ENCODE results near the gene IL10RA.
"Not testable (repeated sequence)": the region's sequence is repeated elsewhere in the genome, so short reads cannot be mapped to it uniquely, and the experiment has no call there.

IL10RA gene

GRCh38 chr11:117985953-117986887, at the start of gene IL10RA:
IL10RA (plus strand) TSS chr11:117986394; CDS start chr11:117986468, 74 bp downstream.
- peak; percentile 61 to 67 for DNase-seq (ENCODE audit: low read depth in 1 of 2, low spot score in 1 of 2)

- no peak for DNase-seq (ENCODE audit: low read depth in 1 of 2, low spot score in 1 of 2)
Measured at GRCh38 chr11:117936973-117937372, 49.2 kb upstream of the IL10RA start.

- no peak for DNase-seq (ENCODE audit: low read depth in 1 of 2, low spot score in 1 of 2)
Measured at GRCh38 chr11:117940736-117941135, 45.5 kb upstream of the IL10RA start.

- DNase-seq (ENCODE audit: low read depth in 1 of 2, low spot score in 1 of 2): no peak
Measured at GRCh38 chr11:117941163-117941707, 45.0 kb upstream of the IL10RA start.

- no peak for DNase-seq (ENCODE audit: low read depth in 1 of 2, low spot score in 1 of 2)
Measured at GRCh38 chr11:117941976-117942654, 44.1 kb upstream of the IL10RA start.

- no peak for DNase-seq (ENCODE audit: low read depth in 1 of 2, low spot score in 1 of 2)
Measured at GRCh38 chr11:117944554-117944953, 41.6 kb upstream of the IL10RA start.

GRCh38 chr11:117945047-117945810, 41.0 kb upstream of the IL10RA start:
- no peak for DNase-seq (ENCODE audit: low read depth in 1 of 2, low spot score in 1 of 2)

- DNase-seq (ENCODE audit: low read depth in 1 of 2, low spot score in 1 of 2): no peak
Measured at GRCh38 chr11:117946156-117946841, 39.9 kb upstream of the IL10RA start.

- peak; percentile 73 to 78 for DNase-seq (ENCODE audit: low read depth in 1 of 2, low spot score in 1 of 2)
Measured at GRCh38 chr11:117946842-117947526, 39.2 kb upstream of the IL10RA start.

- not testable (repeated sequence) for DNase-seq (ENCODE audit: low read depth in 1 of 2, low spot score in 1 of 2)
Measured at GRCh38 chr11:117947751-117948150, 38.4 kb upstream of the IL10RA start.

- not testable (repeated sequence) for DNase-seq (ENCODE audit: low read depth in 1 of 2, low spot score in 1 of 2)
Measured at GRCh38 chr11:117948466-117948865, 37.7 kb upstream of the IL10RA start.

GRCh38 chr11:117949062-117949461, 37.1 kb upstream of the IL10RA start:
- DNase-seq (ENCODE audit: low read depth in 1 of 2, low spot score in 1 of 2): no peak

- peak in 1 of 2 donors; percentile 54 for DNase-seq (ENCODE audit: low read depth in 1 of 2, low spot score in 1 of 2)
Measured at GRCh38 chr11:117950301-117950700, 35.9 kb upstream of the IL10RA start.

- no peak for DNase-seq (ENCODE audit: low read depth in 1 of 2, low spot score in 1 of 2)
Measured at GRCh38 chr11:117950993-117951961, 34.9 kb upstream of the IL10RA start.

- no peak for DNase-seq (ENCODE audit: low read depth in 1 of 2, low spot score in 1 of 2)
Measured at GRCh38 chr11:117953024-117953671, 33.0 kb upstream of the IL10RA start.

- DNase-seq (ENCODE audit: low read depth in 1 of 2, low spot score in 1 of 2): no peak
Measured at GRCh38 chr11:117958949-117959348, 27.2 kb upstream of the IL10RA start.

GRCh38 chr11:117959438-117960149, 26.6 kb upstream of the IL10RA start:
- no peak for DNase-seq (ENCODE audit: low read depth in 1 of 2, low spot score in 1 of 2)

- no peak for DNase-seq (ENCODE audit: low read depth in 1 of 2, low spot score in 1 of 2)
Measured at GRCh38 chr11:117960406-117960805, 25.8 kb upstream of the IL10RA start.
